Measurements from ENCODE around the gene CLCN5.

Gene CLCN5

GRCh38 chrX:49879656-49880277 is 42.6 kb upstream of the CLCN5 start:
- no peaks in the 10 kb centered on the region for H3K27me3 ChIP-seq (replicated peaks in 2 of 5; ENCODE audit: control insufficient read depth in 4 of 5, insufficient read depth in 5 of 5, low read length in 4 of 5)
- H3K27ac ChIP-seq (ENCODE audit: insufficient read depth in 1 of 2, low read depth in 1 of 2, low read length in 2 of 2, poor library complexity in 1 of 2, severe bottlenecking in 2 of 2) = peak overlapping the region in 1 of 2 experiments; percentile 51
- peaks cover 0 to 2% (median 1%) of the 10 kb centered on the region in 4 experiments for H3K36me3 ChIP-seq (ENCODE audit: control insufficient read depth in 4 of 4, insufficient read depth in 4 of 4, low read length in 3 of 4)
- 29% methylated on average over 46 of the region's 55 CpGs for WGBS (ENCODE audit: insufficient coverage)
- DNase-seq = peak in 2 of 3 donors; percentile 8 to 19
- no peaks in the 10 kb centered on the region for H3K9me3 ChIP-seq (ENCODE audit: control extremely low read depth in 1 of 5, control insufficient read depth in 4 of 5, insufficient read depth in 2 of 5, low read depth in 1 of 5, low read length in 4 of 5)
- H3K4me1 ChIP-seq (ENCODE audit: control extremely low read depth in 1 of 4, control insufficient read depth in 4 of 4, insufficient read depth in 4 of 4, low read length in 3 of 4) = peaks cover 0 to 29% (median 12%) of the 10 kb centered on the region in 4 experiments
- H3K4me3 ChIP-seq (ENCODE audit: control insufficient read depth in 1 of 7, extremely low read depth in 1 of 7, insufficient read depth in 4 of 7, low read depth in 2 of 7, low read length in 6 of 7) = peak overlapping the region; percentile 23 to 82 (median 64)
- ChIA-PET CTCF (interaction anchor here (0.6 to 3.9 kb wide), 7 partner anchors 12 to 40 kb away, joined by 3 to 31 read pairs (median 4); no protein-coding TSS in a partner anchor), POLR2A (no interaction called here)

- Histone ChIP-seq H3K4me1 (ENCODE audit: control extremely low read depth in 1 of 4, control insufficient read depth in 4 of 4, insufficient read depth in 4 of 4, low read length in 3 of 4) (peaks cover 0 to 29% (median 12%) of the 10 kb centered on the region in 4 experiments), H3K27me3 (replicated peaks in 2 of 5; ENCODE audit: control insufficient read depth in 4 of 5, insufficient read depth in 5 of 5, low read length in 4 of 5) (no peaks in the 10 kb centered on the region), H3K36me3 (ENCODE audit: control insufficient read depth in 4 of 4, insufficient read depth in 4 of 4, low read length in 3 of 4) (peaks cover 0 to 2% (median 1%) of the 10 kb centered on the region in 4 experiments), H3K9me3 (ENCODE audit: control extremely low read depth in 1 of 5, control insufficient read depth in 4 of 5, insufficient read depth in 2 of 5, low read depth in 1 of 5, low read length in 4 of 5) (no peaks in the 10 kb centered on the region), H3K27ac (ENCODE audit: insufficient read depth in 1 of 2, low read depth in 1 of 2, low read length in 2 of 2, poor library complexity in 1 of 2, severe bottlenecking in 2 of 2) (no peak overlapping the region), H3K4me3 (ENCODE audit: control insufficient read depth in 1 of 7, extremely low read depth in 1 of 7, insufficient read depth in 4 of 7, low read depth in 2 of 7, low read length in 6 of 7) (peak overlapping the region in 2 of 7 experiments; percentile 20 to 82)
- no peak for DNase-seq
- ChIA-PET POLR2A (no interaction called here), CTCF (interaction anchor here (1.0 to 2.8 kb wide), 4 partner anchors 33 to 41 kb away, joined by 3 to 11 read pairs (median 4); partner anchors contain the start of gene CLCN5)
- WGBS (ENCODE audit: insufficient coverage) = 91% methylated on average over 8 of the region's 12 CpGs
Observed at GRCh38 chrX:49880668-49881067, 41.7 kb upstream of the CLCN5 start.

GRCh38 chrX:49884290-49884862 is 38.0 kb upstream of the CLCN5 start:
- DNase-seq = peak; percentile 62 to 87 (median 85)
- Histone ChIP-seq H3K9me3 (ENCODE audit: control extremely low read depth in 1 of 5, control insufficient read depth in 4 of 5, insufficient read depth in 2 of 5, low read depth in 1 of 5, low read length in 4 of 5) (no peaks in the 10 kb centered on the region), H3K4me1 (ENCODE audit: control extremely low read depth in 1 of 4, control insufficient read depth in 4 of 4, insufficient read depth in 4 of 4, low read length in 3 of 4) (peaks cover 0 to 21% (median 6%) of the 10 kb centered on the region in 4 experiments), H3K27ac (ENCODE audit: insufficient read depth in 1 of 2, low read depth in 1 of 2, low read length in 2 of 2, poor library complexity in 1 of 2, severe bottlenecking in 2 of 2) (no peak overlapping the region), H3K4me3 (ENCODE audit: control insufficient read depth in 1 of 7, extremely low read depth in 1 of 7, insufficient read depth in 4 of 7, low read depth in 2 of 7, low read length in 6 of 7) (no peak overlapping the region), H3K27me3 (replicated peaks in 2 of 5; ENCODE audit: control insufficient read depth in 4 of 5, insufficient read depth in 5 of 5, low read length in 4 of 5) (no peaks in the 10 kb centered on the region), H3K36me3 (ENCODE audit: control insufficient read depth in 4 of 4, insufficient read depth in 4 of 4, low read length in 3 of 4) (peaks cover 0 to 2% (median 1%) of the 10 kb centered on the region in 4 experiments)
- CTCF ChIA-PET = interaction anchor here (0.7 to 3.3 kb wide), 12 partner anchors 9 to 696 kb away, joined by 3 to 27 read pairs (median 4); partner anchors contain the start of gene CLCN5
- POLR2A ChIA-PET = interaction anchor here (0.6 kb wide), 1 partner anchor 37 kb away, joined by 3 read pairs; no protein-coding TSS in a partner anchor
- 39% methylated on average over 6 of the region's 7 CpGs for WGBS (ENCODE audit: insufficient coverage)

GRCh38 chrX:49892542-49892941 is 29.9 kb upstream of the CLCN5 start:
- CTCF ChIA-PET = interaction anchor here (1.9 kb wide), 1 partner anchor 26 kb away, joined by 6 read pairs; no protein-coding TSS in a partner anchor
- peak in 2 of 3 donors; percentile 60 to 67 for DNase-seq
- peaks cover 0 to 8% (median 0%) of the 10 kb centered on the region in 4 experiments for H3K4me1 ChIP-seq (ENCODE audit: control extremely low read depth in 1 of 4, control insufficient read depth in 4 of 4, insufficient read depth in 4 of 4, low read length in 3 of 4)
- H3K4me3 ChIP-seq (ENCODE audit: control insufficient read depth in 1 of 7, extremely low read depth in 1 of 7, insufficient read depth in 4 of 7, low read depth in 2 of 7, low read length in 6 of 7) = no peak overlapping the region
- POLR2A ChIA-PET = no interaction called here
- no peaks in the 10 kb centered on the region for H3K27me3 ChIP-seq (replicated peaks in 2 of 5; ENCODE audit: control insufficient read depth in 4 of 5, insufficient read depth in 5 of 5, low read length in 4 of 5)
- no peaks in the 10 kb centered on the region for H3K36me3 ChIP-seq (ENCODE audit: control insufficient read depth in 4 of 4, insufficient read depth in 4 of 4, low read length in 3 of 4)
- H3K9me3 ChIP-seq (ENCODE audit: control extremely low read depth in 1 of 5, control insufficient read depth in 4 of 5, insufficient read depth in 2 of 5, low read depth in 1 of 5, low read length in 4 of 5) = peaks cover 0 to 5% (median 2%) of the 10 kb centered on the region in 5 experiments
- 93% methylated on average over 2 of the region's 4 CpGs for whole genome bisulfite sequencing (ENCODE audit: insufficient coverage)
- H3K27ac ChIP-seq (ENCODE audit: insufficient read depth in 1 of 2, low read depth in 1 of 2, low read length in 2 of 2, poor library complexity in 1 of 2, severe bottlenecking in 2 of 2) = no peak overlapping the region

GRCh38 chrX:49896951-49897350 is 25.4 kb upstream of the CLCN5 start:
- WGBS (ENCODE audit: insufficient coverage) = 58% methylated on average over 2 of the region's 4 CpGs
- DNase-seq = no peak
- CTCF ChIA-PET = interaction anchor here (1.0 kb wide), 1 partner anchor 9 kb away, joined by 3 read pairs; no protein-coding TSS in a partner anchor

GRCh38 chrX:49901048-49901447 is 21.3 kb upstream of the CLCN5 start:
- Histone ChIP-seq H3K27me3 (replicated peaks in 2 of 5; ENCODE audit: control insufficient read depth in 4 of 5, insufficient read depth in 5 of 5, low read length in 4 of 5) (no peaks in the 10 kb centered on the region), H3K4me3 (ENCODE audit: control insufficient read depth in 1 of 7, extremely low read depth in 1 of 7, insufficient read depth in 4 of 7, low read depth in 2 of 7, low read length in 6 of 7) (no peak overlapping the region), H3K4me1 (ENCODE audit: control extremely low read depth in 1 of 4, control insufficient read depth in 4 of 4, insufficient read depth in 4 of 4, low read length in 3 of 4) (no peaks in the 10 kb centered on the region), H3K36me3 (ENCODE audit: control insufficient read depth in 4 of 4, insufficient read depth in 4 of 4, low read length in 3 of 4) (no peaks in the 10 kb centered on the region), H3K9me3 (ENCODE audit: control extremely low read depth in 1 of 5, control insufficient read depth in 4 of 5, insufficient read depth in 2 of 5, low read depth in 1 of 5, low read length in 4 of 5) (peaks cover 0 to 11% (median 6%) of the 10 kb centered on the region in 5 experiments), H3K27ac (ENCODE audit: insufficient read depth in 1 of 2, low read depth in 1 of 2, low read length in 2 of 2, poor library complexity in 1 of 2, severe bottlenecking in 2 of 2) (no peak overlapping the region)
- ChIA-PET POLR2A (no interaction called here), CTCF (no interaction called here)
- DNase-seq = no peak

More at GRCh38 chrX:49896951-49897350, 25.4 kb upstream of the CLCN5 start:
- POLR2A ChIA-PET = interaction anchor here (0.6 kb wide), 1 partner anchor 10 kb away, joined by 3 read pairs; no protein-coding TSS in a partner anchor
- Histone ChIP-seq H3K4me1 (ENCODE audit: control extremely low read depth in 1 of 4, control insufficient read depth in 4 of 4, insufficient read depth in 4 of 4, low read length in 3 of 4) (peaks cover 0 to 8% (median 0%) of the 10 kb centered on the region in 4 experiments), H3K4me3 (ENCODE audit: control insufficient read depth in 1 of 7, extremely low read depth in 1 of 7, insufficient read depth in 4 of 7, low read depth in 2 of 7, low read length in 6 of 7) (no peak overlapping the region), H3K36me3 (ENCODE audit: control insufficient read depth in 4 of 4, insufficient read depth in 4 of 4, low read length in 3 of 4) (no peaks in the 10 kb centered on the region), H3K27ac (ENCODE audit: insufficient read depth in 1 of 2, low read depth in 1 of 2, low read length in 2 of 2, poor library complexity in 1 of 2, severe bottlenecking in 2 of 2) (no peak overlapping the region), H3K27me3 (replicated peaks in 2 of 5; ENCODE audit: control insufficient read depth in 4 of 5, insufficient read depth in 5 of 5, low read length in 4 of 5) (no peaks in the 10 kb centered on the region), H3K9me3 (ENCODE audit: control extremely low read depth in 1 of 5, control insufficient read depth in 4 of 5, insufficient read depth in 2 of 5, low read depth in 1 of 5, low read length in 4 of 5) (peaks cover 0 to 11% (median 6%) of the 10 kb centered on the region in 5 experiments)

GRCh38 chrX:49910344-49910743 is 12.1 kb upstream of the CLCN5 start:
- H3K9me3 ChIP-seq (ENCODE audit: control extremely low read depth in 1 of 5, control insufficient read depth in 4 of 5, insufficient read depth in 2 of 5, low read depth in 1 of 5, low read length in 4 of 5) = no peaks in the 10 kb centered on the region
- peaks cover 0 to 8% (median 6%) of the 10 kb centered on the region in 4 experiments for H3K4me1 ChIP-seq (ENCODE audit: control extremely low read depth in 1 of 4, control insufficient read depth in 4 of 4, insufficient read depth in 4 of 4, low read length in 3 of 4)
- DNase-seq = peak in 2 of 3 donors; percentile 79 to 85
- peaks cover 0 to 6% (median 0%) of the 10 kb centered on the region in 5 experiments for H3K27me3 ChIP-seq (replicated peaks in 2 of 5; ENCODE audit: control insufficient read depth in 4 of 5, insufficient read depth in 5 of 5, low read length in 4 of 5)
- no peak overlapping the region for H3K27ac ChIP-seq (ENCODE audit: insufficient read depth in 1 of 2, low read depth in 1 of 2, low read length in 2 of 2, poor library complexity in 1 of 2, severe bottlenecking in 2 of 2)
- no peak overlapping the region for H3K4me3 ChIP-seq (ENCODE audit: control insufficient read depth in 1 of 7, extremely low read depth in 1 of 7, insufficient read depth in 4 of 7, low read depth in 2 of 7, low read length in 6 of 7)
- H3K36me3 ChIP-seq (ENCODE audit: control insufficient read depth in 4 of 4, insufficient read depth in 4 of 4, low read length in 3 of 4) = no peaks in the 10 kb centered on the region
- WGBS (ENCODE audit: insufficient coverage) = 42% methylated on average over 3 of the region's 3 CpGs
- CTCF ChIA-PET = interaction anchor here (1.0 kb wide), 1 partner anchor 31 kb away, joined by 4 read pairs; the partner anchor contains the start of gene USP27X
- POLR2A ChIA-PET = no interaction called here

Measured in common myeloid progenitor, CD34-positive (primary cell).